ENCODE results near the gene OLIG2.

The OLIG2 gene

DNA sequence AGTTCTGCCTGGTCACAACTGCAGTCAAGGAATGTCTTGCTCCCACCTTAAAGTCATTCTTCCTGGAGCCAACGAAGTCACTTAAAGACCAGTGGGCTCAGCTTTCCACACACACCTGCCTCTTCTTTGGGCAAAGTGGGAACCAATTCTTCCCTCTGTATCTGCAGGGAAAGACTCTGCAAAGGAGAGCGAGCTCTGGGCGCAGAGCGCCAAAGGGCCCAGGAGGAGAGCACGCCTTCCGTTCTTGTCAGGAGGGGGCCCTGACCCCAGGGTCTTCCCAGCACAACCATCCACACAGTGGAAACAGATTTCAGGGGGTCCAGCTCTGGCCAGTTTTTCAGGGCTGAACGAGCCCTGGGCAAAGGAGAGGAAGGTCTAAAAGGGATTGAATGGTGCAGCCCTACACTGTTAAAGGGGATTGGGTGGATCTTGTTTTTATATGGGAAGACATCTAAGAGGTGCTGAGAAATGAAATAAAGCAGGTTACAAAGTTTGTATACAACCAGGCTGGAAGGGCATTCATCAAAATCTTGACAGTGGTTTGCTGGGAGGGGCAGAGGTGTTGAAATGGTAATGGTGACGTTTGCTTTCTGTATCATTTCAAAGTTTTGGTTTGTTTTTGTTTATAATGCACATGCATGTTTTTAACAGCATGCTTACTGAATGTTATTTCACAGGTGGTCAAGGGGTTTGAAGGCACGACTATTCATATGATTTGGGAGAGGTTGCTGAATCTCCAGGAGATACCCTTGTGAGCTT, 6.8 kb upstream of the OLIG2 start:
- DNase-seq (ENCODE audit: low read depth) = no peak
- H3K4me3 ChIP-seq (ENCODE audit: low read depth, low read length) = no peak overlapping the region

DNA sequence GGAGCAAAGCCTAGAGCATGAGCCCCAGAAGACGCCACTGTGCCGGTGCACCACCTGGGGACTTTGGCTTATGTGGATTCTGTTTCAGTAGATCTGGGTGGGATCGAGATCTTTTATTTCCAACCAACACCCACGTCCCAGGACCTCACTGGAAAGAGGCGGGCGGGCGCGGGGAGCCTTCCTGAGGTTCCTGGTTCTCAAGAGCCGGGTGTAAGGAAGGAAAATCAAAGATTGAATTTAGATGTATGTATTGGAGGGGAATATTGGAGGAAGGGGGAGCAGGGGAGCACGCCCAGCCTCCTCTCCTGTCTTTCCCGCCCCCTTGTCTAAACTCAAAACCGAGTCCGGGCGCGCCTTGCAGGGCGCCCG, 6.2 kb upstream of the OLIG2 start:
- DNase-seq (ENCODE audit: low read depth) = no peak
- H3K4me3 ChIP-seq (ENCODE audit: low read depth, low read length) = no peak overlapping the region

DNA sequence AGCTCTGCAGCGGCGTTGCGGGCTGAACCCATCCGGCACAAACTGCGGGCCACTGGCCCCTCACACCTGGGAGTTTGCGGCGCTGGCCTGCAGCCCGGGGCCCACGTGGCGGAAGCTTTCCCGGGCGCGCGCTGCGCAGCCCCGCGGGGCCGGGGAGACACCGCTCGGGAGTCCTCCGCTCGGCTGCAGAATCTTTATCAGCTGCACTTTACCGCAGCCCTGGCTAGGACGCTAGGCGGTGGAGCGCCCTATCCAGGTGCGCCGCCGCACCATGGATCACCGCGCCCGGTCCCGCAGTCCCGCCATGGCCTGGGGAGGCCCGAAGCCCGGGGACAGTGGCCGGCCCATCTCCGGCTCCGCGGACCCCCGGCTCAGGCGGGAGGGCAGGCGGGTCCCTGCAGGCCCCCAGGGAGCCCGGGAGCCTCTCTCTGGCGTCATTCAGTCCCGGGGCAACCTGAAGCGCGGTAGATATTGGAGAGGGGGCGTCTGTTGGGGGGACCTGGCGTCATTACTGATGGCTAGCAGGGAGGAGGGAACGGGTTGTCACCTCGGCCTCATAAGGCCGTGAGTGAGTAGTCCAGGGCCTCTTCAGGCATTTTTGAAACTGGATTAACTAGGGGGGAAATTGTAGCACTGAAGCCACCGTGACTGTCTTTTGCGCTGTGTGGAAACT, 5.7 kb upstream of the OLIG2 start:
- no peak overlapping the region for H3K4me3 ChIP-seq (ENCODE audit: low read depth, low read length)
- DNase-seq (ENCODE audit: low read depth) = no peak

DNA sequence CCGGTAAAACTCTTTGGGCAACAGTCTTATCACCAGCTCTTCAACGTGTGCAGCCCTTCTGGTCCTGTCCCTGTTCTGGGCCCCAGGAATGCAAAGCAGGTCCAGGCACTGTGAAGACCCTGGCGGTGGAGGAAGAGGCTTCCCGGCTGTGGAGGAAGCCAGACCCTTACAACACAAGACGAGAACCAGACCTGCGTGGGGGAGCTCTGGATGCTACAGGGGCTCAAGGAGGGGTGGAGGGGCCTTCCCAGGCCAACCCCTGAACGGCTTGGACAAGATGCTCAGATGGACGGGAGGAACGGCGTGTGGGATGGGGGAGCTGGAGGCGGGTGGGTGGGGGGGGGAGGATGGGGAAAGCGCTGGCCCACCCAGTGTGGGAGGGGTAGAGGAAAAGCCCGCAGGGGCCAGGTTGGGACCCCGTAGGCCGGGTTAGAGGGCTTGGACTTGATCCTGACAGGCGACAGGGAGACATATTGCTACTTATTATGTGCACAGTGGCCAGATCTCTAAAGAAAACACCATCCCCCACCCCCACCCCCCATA, 5.1 kb upstream of the OLIG2 start:
- H3K4me3 ChIP-seq (ENCODE audit: low read depth, low read length) = no peak overlapping the region
- no peak for DNase-seq (ENCODE audit: low read depth)

DNA sequence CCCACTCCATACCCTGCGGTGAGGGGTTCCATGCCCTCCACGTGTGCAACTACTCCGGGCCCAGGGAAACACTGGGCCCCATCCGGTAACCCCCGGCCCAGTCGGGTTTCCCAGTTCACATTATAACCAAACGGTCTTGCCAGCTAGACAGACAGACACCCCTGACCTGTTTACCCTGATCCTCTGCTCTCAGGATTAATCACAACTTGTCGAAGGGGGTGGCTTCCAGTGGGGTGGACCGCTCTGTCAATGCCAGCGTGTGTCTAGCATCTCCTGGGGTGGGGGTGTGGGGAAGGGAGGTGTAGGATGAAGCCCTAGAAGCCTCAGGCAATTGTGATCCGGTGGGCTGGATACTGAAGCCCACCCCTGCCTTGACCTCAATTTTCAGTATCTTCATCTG, 4.6 kb upstream of the OLIG2 start:
- DNase-seq (ENCODE audit: low read depth) = no peak
- H3K4me3 ChIP-seq (ENCODE audit: low read depth, low read length) = no peak overlapping the region

DNA sequence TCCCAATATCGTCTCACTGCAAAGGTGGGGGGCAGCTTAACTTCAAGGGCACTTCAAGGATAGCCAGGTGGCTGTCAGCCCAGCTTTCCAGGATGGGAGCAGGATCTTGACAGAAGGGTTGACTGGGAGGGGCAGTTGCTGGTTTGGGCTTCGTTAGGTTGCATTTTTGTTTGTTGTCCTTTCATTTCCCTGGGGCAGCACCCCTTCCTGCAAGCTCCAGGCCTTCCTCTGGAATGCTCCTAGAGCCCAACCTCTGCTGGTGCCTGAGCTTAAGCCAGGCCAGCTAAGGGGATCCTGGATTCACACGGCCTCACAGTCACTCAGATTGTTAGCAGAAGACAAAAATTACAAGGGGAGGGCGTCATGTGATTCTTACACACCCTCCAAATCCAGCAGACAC, 4.1 kb upstream of the OLIG2 start:
- DNase-seq (ENCODE audit: low read depth) = no peak
- H3K4me3 ChIP-seq (ENCODE audit: low read depth, low read length) = no peak overlapping the region

DNA sequence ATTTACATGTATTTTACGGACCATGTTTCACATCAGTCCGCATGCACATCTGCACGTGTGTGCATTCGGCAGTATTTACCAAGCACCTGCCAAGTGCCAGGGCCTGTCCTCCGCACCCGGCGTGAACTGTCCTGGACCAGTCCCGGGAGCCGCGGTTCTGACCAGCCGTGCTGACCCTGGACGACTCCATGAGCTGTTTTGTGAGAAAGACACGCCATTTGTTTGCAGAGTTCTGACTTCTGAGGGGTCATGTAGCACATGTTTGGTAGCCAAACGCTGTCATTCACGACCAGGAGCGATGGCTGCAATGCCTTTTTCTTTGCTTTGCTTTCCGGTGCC, 3.3 kb upstream of the OLIG2 start:
- DNase-seq (ENCODE audit: low read depth) = no peak

DNA sequence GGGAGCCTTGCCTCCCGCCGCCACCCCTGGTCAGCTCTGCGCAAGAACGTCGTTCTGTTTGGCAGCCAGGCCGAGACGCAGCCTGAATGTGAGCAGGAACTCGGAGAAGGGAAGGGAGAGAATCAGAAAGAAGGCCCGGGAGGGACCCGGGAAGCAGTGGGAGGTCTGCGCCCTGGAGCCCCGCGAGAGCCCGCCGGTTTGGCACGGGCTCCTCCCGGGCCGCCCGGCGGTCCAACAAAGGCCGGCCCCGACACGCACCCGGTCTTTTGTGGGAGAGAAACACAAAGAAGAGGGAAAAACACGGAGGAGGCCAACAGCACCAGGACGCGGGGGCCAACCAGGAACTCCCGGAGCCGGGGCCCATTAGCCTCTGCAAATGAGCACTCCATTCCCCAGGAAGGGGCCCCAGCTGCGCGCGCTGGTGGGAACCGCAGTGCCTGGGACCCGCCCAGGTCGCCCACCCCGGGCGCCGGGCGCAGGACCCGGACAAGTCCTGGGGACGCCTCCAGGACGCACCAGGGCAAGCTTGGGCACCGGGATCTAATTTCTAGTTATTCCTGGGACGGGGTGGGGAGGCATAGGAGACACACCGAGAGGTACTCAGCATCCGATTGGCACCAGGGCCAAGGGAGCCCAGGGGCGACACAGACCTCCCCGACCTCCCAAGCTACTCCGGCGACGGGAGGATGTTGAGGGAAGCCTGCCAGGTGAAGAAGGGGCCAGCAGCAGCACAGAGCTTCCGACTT, 2.7 kb upstream of the OLIG2 start:
- no peak for DNase-seq (ENCODE audit: low read depth)
- no peak overlapping the region for H3K4me3 ChIP-seq (ENCODE audit: low read depth, low read length)

More for the DNA sequence above, 3.3 kb upstream of the OLIG2 start:
- no peak overlapping the region for H3K4me3 ChIP-seq (ENCODE audit: low read depth, low read length)

DNA sequence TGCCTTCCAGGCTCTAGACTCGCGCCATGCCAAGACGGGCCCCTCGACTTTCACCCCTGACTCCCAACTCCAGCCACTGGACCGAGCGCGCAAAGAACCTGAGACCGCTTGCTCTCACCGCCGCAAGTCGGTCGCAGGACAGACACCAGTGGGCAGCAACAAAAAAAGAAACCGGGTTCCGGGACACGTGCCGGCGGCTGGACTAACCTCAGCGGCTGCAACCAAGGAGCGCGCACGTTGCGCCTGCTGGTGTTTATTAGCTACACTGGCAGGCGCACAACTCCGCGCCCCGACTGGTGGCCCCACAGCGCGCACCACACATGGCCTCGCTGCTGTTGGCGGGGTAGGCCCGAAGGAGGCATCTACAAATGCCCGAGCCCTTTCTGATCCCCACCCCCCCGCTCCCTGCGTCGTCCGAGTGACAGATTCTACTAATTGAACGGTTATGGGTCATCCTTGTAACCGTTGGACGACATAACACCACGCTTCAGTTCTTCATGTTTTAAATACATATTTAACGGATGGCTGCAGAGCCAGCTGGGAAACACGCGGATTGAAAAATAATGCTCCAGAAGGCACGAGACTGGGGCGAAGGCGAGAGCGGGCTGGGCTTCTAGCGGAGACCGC, 2.0 kb upstream of the OLIG2 start:
- no peak overlapping the region for H3K4me3 ChIP-seq (ENCODE audit: low read depth, low read length)

DNA sequence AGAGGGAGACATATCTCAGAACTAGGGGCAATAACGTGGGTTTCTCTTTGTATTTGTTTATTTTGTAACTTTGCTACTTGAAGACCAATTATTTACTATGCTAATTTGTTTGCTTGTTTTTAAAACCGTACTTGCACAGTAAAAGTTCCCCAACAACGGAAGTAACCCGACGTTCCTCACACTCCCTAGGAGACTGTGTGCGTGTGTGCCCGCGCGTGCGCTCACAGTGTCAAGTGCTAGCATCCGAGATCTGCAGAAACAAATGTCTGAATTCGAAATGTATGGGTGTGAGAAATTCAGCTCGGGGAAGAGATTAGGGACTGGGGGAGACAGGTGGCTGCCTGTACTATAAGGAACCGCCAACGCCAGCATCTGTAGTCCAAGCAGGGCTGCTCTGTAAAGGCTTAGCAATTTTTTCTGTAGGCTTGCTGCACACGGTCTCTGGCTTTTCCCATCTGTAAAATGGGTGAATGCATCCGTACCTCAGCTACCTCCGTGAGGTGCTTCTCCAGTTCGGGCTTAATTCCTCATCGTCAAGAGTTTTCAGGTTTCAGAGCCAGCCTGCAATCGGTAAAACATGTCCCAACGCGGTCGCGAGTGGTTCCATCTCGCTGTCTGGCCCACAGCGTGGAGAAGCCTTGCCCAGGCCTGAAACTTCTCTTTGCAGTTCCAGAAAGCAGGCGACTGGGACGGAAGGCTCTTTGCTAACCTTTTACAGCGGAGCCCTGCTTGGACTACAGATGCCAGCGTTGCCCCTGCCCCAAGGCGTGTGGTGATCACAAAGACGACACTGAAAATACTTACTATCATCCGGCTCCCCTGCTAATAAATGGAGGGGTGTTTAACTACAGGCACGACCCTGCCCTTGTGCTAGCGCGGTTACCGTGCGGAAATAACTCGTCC, 1.3 kb upstream of the OLIG2 start:
- no peak overlapping the region for H3K4me3 ChIP-seq (ENCODE audit: low read depth, low read length)

More for the DNA sequence above, 2.0 kb upstream of the OLIG2 start:
- no peak for DNase-seq (ENCODE audit: low read depth)

DNA sequence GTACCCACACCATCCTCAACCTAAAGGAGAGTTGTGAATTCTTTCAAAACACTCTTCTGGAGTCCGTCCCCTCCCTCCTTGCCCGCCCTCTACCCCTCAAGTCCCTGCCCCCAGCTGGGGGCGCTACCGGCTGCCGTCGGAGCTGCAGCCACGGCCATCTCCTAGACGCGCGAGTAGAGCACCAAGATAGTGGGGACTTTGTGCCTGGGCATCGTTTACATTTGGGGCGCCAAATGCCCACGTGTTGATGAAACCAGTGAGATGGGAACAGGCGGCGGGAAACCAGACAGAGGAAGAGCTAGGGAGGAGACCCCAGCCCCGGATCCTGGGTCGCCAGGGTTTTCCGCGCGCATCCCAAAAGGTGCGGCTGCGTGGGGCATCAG, 638 bp upstream of the OLIG2 start:
- no peak overlapping the region for H3K4me3 ChIP-seq (ENCODE audit: low read depth, low read length)
- DNase-seq (ENCODE audit: low read depth) = no peak

More for the DNA sequence above, 1.3 kb upstream of the OLIG2 start:
- no peak for DNase-seq (ENCODE audit: low read depth)

DNA sequence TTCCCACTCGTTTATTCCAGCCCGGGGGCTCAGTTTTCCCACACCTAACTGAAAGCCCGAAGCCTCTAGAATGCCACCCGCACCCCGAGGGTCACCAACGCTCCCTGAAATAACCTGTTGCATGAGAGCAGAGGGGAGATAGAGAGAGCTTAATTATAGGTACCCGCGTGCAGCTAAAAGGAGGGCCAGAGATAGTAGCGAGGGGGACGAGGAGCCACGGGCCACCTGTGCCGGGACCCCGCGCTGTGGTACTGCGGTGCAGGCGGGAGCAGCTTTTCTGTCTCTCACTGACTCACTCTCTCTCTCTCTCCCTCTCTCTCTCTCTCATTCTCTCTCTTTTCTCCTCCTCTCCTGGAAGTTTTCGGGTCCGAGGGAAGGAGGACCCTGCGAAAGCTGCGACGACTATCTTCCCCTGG, 716 bp downstream of the OLIG2 start:
- DNase-seq (ENCODE audit: low read depth) = no peak
- no peak overlapping the region for H3K4me3 ChIP-seq (ENCODE audit: low read depth, low read length)

DNA sequence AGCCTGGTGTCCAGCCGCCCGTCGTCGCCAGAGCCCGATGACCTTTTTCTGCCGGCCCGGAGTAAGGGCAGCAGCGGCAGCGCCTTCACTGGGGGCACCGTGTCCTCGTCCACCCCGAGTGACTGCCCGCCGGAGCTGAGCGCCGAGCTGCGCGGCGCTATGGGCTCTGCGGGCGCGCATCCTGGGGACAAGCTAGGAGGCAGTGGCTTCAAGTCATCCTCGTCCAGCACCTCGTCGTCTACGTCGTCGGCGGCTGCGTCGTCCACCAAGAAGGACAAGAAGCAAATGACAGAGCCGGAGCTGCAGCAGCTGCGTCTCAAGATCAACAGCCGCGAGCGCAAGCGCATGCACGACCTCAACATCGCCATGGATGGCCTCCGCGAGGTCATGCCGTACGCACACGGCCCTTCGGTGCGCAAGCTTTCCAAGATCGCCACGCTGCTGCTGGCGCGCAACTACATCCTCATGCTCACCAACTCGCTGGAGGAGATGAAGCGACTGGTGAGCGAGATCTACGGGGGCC, 1.2 kb downstream of the OLIG2 start:
- DNase-seq (ENCODE audit: low read depth) = no peak
- no peak overlapping the region for H3K4me3 ChIP-seq (ENCODE audit: low read depth, low read length)

DNA sequence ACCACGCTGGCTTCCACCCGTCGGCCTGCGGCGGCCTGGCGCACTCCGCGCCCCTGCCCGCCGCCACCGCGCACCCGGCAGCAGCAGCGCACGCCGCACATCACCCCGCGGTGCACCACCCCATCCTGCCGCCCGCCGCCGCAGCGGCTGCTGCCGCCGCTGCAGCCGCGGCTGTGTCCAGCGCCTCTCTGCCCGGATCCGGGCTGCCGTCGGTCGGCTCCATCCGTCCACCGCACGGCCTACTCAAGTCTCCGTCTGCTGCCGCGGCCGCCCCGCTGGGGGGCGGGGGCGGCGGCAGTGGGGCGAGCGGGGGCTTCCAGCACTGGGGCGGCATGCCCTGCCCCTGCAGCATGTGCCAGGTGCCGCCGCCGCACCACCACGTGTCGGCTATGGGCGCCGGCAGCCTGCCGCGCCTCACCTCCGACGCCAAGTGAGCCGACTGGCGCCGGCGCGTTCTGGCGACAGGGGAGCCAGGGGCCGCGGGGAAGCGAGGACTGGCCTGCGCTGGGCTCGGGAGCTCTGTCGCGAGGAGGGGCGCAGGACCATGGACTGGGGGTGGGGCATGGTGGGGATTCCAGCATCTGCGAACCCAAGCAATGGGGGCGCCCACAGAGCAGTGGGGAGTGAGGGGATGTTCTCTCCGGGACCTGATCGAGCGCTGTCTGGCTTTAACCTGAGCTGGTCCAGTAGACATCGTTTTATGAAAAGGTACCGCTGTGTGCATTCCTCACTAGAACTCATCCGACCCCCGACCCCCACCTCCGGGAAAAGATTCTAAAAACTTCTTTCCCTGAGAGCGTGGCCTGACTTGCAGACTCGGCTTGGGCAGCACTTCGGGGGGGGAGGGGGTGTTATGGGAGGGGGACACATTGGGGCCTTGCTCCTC, 1.9 kb downstream of the OLIG2 start:
- DNase-seq (ENCODE audit: low read depth) = no peak
- H3K4me3 ChIP-seq (ENCODE audit: low read depth, low read length) = no peak overlapping the region

DNA sequence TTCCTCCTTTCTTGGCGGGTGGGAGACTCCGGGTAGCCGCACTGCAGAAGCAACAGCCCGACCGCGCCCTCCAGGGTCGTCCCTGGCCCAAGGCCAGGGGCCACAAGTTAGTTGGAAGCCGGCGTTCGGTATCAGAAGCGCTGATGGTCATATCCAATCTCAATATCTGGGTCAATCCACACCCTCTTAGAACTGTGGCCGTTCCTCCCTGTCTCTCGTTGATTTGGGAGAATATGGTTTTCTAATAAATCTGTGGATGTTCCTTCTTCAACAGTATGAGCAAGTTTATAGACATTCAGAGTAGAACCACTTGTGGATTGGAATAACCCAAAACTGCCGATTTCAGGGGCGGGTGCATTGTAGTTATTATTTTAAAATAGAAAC, 2.5 kb downstream of the OLIG2 start:
- H3K4me3 ChIP-seq (ENCODE audit: low read depth, low read length) = no peak overlapping the region
- DNase-seq (ENCODE audit: low read depth) = no peak

DNA sequence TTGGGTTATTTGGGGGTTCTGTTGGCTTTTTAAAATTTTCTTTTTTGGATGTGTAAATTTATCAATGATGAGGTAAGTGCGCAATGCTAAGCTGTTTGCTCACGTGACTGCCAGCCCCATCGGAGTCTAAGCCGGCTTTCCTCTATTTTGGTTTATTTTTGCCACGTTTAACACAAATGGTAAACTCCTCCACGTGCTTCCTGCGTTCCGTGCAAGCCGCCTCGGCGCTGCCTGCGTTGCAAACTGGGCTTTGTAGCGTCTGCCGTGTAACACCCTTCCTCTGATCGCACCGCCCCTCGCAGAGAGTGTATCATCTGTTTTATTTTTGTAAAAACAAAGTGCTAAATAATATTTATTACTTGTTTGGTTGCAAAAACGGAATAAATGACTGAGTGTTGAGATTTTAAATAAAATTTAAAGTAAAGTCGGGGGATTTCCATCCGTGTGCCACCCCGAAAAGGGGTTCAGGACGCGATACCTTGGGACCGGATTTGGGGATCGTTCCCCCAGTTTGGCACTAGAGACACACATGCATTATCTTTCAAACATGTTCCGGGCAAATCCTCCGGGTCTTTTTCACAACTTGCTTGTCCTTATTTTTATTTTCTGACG, 3.1 kb downstream of the OLIG2 start:
- H3K4me3 ChIP-seq (ENCODE audit: low read depth, low read length) = no peak overlapping the region
- no peak for DNase-seq (ENCODE audit: low read depth)

DNA sequence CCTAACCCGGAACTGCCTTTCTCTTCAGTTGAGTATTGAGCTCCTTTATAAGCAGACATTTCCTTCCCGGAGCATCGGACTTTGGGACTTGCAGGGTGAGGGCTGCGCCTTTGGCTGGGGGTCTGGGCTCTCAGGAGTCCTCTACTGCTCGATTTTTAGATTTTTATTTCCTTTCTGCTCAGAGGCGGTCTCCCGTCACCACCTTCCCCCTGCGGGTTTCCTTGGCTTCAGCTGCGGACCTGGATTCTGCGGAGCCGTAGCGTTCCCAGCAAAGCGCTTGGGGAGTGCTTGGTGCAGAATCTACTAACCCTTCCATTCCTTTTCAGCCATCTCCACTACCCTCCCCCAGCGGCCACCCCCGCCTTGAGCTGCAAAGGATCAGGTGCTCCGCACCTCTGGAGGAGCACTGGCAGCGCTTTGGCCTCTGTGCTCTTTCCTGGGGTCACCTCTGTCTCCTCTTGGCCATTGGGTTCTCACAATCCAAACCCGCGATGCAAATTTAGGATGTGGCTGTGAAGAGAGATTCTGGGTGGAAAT, 3.7 kb downstream of the OLIG2 start:
- no peak overlapping the region for H3K4me3 ChIP-seq (ENCODE audit: low read depth, low read length)
- no peak for DNase-seq (ENCODE audit: low read depth)

Measured in skeletal muscle cell (primary cell).